Activated effector memory CD4-positive, alpha-beta T cell treated with Interleukin-2 at 50 U/mL for 16 hours (primary cell): Measurements from ENCODE around the gene KCNMA1.

Experiments
- DNase-seq: peaks from one replicate; pipeline ENCODE4 v3.0.0-alpha.2; 2020

Gene KCNMA1

GRCh38 chr10:76899490-76899889, 738.1 kb downstream of the KCNMA1 start:
- DNase-seq, result no peak

GRCh38 chr10:76892766-76893479, 744.7 kb downstream of the KCNMA1 start:
- DNase-seq, result no peak

- DNase-seq, result no peak
These were observed 750.2 kb downstream of the KCNMA1 start for GRCh38 chr10:76887223-76888010.

GRCh38 chr10:76885816-76886215, 751.8 kb downstream of the KCNMA1 start:
- no peak for DNase-seq

GRCh38 chr10:76884673-76885275, 752.8 kb downstream of the KCNMA1 start:
- DNase-seq, result no peak

- no peak for DNase-seq
These were observed 754.0 kb downstream of the KCNMA1 start for GRCh38 chr10:76883596-76883995.

- no peak for DNase-seq
These were observed 754.8 kb downstream of the KCNMA1 start for GRCh38 chr10:76882796-76883195.

- DNase-seq, result no peak
These were observed 755.4 kb downstream of the KCNMA1 start for GRCh38 chr10:76882245-76882644.

GRCh38 chr10:76881477-76882220, 756.0 kb downstream of the KCNMA1 start:
- no peak for DNase-seq

GRCh38 chr10:76880931-76881330, 756.7 kb downstream of the KCNMA1 start:
- no peak for DNase-seq

- DNase-seq, result no peak
These were observed 758.3 kb downstream of the KCNMA1 start for GRCh38 chr10:76879116-76879913.

GRCh38 chr10:76878514-76878913, 759.1 kb downstream of the KCNMA1 start:
- no peak for DNase-seq

GRCh38 chr10:76874896-76875295, 762.7 kb downstream of the KCNMA1 start:
- no peak for DNase-seq

- DNase-seq, result no peak
These were observed 763.4 kb downstream of the KCNMA1 start for GRCh38 chr10:76874176-76874575.

GRCh38 chr10:76871697-76872295, 765.8 kb downstream of the KCNMA1 start:
- DNase-seq, result no peak

- no peak for DNase-seq
These were observed 767.7 kb downstream of the KCNMA1 start for GRCh38 chr10:76869931-76870330.

GRCh38 chr10:76868098-76868977, 769.3 kb downstream of the KCNMA1 start:
- DNase-seq, result no peak

- no peak for DNase-seq
These were observed 770.6 kb downstream of the KCNMA1 start for GRCh38 chr10:76866841-76867586.

GRCh38 chr10:76864922-76865321, 772.7 kb downstream of the KCNMA1 start:
- DNase-seq, result no peak

- DNase-seq, result no peak
These were observed 778.9 kb downstream of the KCNMA1 start for GRCh38 chr10:76858721-76859120.
